Adrenal gland (tissue), 12 donors: Measurements from ENCODE around the gene WIPF3. TPM values are rescaled to one million over a fixed set of nuclear protein-coding genes. Genes with fewer than 3 reads are reported as not detected.

Experiments
- DNase-seq, 7 donors: peaks; one replicate each; pipeline ENCODE4 v3.0.0-alpha.2; 2019 to 2020
- H3K27ac ChIP-seq, 5 donors: fragments of 200-600 bp; sonication (generic) in 4 of 5; 1 replicate in 3 of 5; 2 replicates in 2 of 5; pipeline versions ENCODE4 v1.5.1 to v1.8.0; 2016 to 2020; ENCODE audit warnings: mild to moderate bottlenecking in 1 of 5
- H3K27me3 ChIP-seq: fragments of 200-600 bp; 2 replicates; pipeline ENCODE4 v1.8.0; 2021
- H3K36me3 ChIP-seq, 2 donors: fragments of 200-600 bp; replicated peaks in 1 of 2; 1 replicate in 1 of 2; 2 replicates in 1 of 2; pipeline versions ENCODE4 v1.5.1 to v1.8.0; 2018 to 2022
- H3K4me1 ChIP-seq, 2 donors: fragments of 200-600 bp; replicated peaks in 1 of 2; 1 replicate in 1 of 2; 2 replicates in 1 of 2; pipeline versions ENCODE4 v1.5.1 to v1.8.0; 2018 to 2021
- H3K4me3 ChIP-seq, 4 donors: fragments of 200-600 bp; sonication (generic) in 3 of 4; one replicate each; pipeline ENCODE4 v1.5.1; 2016 to 2018
- H3K9me3 ChIP-seq, 3 donors: fragments of 200-600 bp; sonication (generic) in 1 of 3; replicated peaks in 1 of 3; 1 replicate in 2 of 3; 2 replicates in 1 of 3; pipeline versions ENCODE4 v1.5.1 to v1.8.0; 2016 to 2021
- POLR2A ChIP-seq, 2 donors: fragments of 450-650 bp; IDR thresholded peaks; one replicate each; pipeline ENCODE4 v1.6.1; 2017; ENCODE audit warnings: antibody characterized with exemption in 2 of 2, mild to moderate bottlenecking in 2 of 2, moderate library complexity in 1 of 2
- WGBS, 4 donors: extraction: QIAGEN DNeasy Blood & Tissue Kit in 2 of 4; methylation state at CpG; one replicate each; pipeline versions ENCODE4 v1.1.5 to v1.1.7; 2013 to 2017; 5-methylcytosine and 5-hydroxymethylcytosine counted together
- intact Hi-C, 2 donors: fragments of 100-400 bp; cut with DNase I; formaldehyde crosslinking; loops; one replicate each; pipeline versions ENCODE4 v1.14.1 to v1.15.0; 2022 to 2023
- polyA plus RNA-seq, 3 donors: library from polyadenylated mRNA; stranded (reverse); fragments of 200-250 nt in 2 of 3; fragments of 350-450 nt in 1 of 3; fragmentation: Illumina TruSeq in 1 of 3; extraction: RNeasy Lipid Tissue Mini Kit (QIAGEN cat#74804) in 1 of 3; gene quantifications; one replicate each; pipeline ENCODE4 v1.2.3, GENCODE V29; 2013 to 2014
- total RNA-seq, 9 donors: library from RNA; depleted of rRNA in 4 of 9; stranded (reverse); fragments of >200 nt in 4 of 9; fragments of 120-200 nt in 1 of 9; fragmentation: NEBNext Ultra II Directional in 1 of 9; extraction: Animal tissue kit (Norgen Biotek cat#: 25700) in 1 of 9; gene quantifications; one replicate each; pipeline versions ENCODE4 v1.1.0 to v1.2.4, GENCODE V29; 2013 to 2023
- TF ChIP-seq, protein P1 (sequence below), 6 experiments: fragments of 450-650 bp in 4 of 6; fragments of 200-600 bp in 2 of 6; sonication (generic) in 1 of 6; IDR thresholded peaks; 1 replicate in 5 of 6; 2 replicates in 1 of 6; pipeline versions ENCODE4 v1.5.1 to v1.8.0; 2016 to 2021; ENCODE audit warnings: antibody characterized with exemption in 6 of 6, mild to moderate bottlenecking in 2 of 6, moderate library complexity in 1 of 6
- donor health status: healthy with polysubstance abuse.
- donor health status: Bipolar disorder and iron deficiency.
- donor health status: DM: yes; HTN: yes; CAD: no.
- donor health status: DM: no; HTN: no; CAD: no.
- donor health status: DM: no; HTN: no; CAD: no.
- donor health status: DM: yes; HTN: yes; CAD: no.

Gene WIPF3
- total and polyA plus RNA-seq, 12 donors, result 0.50 to 16.0 (median 5.2) TPM

DNA sequence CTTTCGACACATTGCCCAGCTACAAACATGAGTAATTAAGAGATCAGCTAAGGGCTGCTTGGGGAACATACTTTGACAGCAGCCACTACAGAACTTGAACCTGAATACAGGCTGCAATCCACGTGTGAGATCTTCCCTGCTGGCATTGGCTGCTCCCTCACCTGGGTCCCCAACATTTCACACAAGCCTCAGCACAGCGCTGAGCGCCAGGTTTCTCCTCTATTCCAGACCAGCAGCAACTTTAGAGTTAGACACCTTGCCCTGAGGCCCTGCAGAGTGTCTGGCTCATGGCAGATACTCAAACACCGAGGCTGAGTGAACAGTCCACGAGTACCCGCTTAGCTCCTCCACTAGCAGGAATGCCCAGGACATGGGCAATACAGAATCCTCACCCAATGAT lies 1.3 kb upstream of the WIPF3 start:
- TF ChIP-seq POLR2A (IDR thresholded peaks at IDR 0.05), result no peak
- TF ChIP-seq, protein P1, sequence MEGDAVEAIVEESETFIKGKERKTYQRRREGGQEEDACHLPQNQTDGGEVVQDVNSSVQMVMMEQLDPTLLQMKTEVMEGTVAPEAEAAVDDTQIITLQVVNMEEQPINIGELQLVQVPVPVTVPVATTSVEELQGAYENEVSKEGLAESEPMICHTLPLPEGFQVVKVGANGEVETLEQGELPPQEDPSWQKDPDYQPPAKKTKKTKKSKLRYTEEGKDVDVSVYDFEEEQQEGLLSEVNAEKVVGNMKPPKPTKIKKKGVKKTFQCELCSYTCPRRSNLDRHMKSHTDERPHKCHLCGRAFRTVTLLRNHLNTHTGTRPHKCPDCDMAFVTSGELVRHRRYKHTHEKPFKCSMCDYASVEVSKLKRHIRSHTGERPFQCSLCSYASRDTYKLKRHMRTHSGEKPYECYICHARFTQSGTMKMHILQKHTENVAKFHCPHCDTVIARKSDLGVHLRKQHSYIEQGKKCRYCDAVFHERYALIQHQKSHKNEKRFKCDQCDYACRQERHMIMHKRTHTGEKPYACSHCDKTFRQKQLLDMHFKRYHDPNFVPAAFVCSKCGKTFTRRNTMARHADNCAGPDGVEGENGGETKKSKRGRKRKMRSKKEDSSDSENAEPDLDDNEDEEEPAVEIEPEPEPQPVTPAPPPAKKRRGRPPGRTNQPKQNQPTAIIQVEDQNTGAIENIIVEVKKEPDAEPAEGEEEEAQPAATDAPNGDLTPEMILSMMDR (IDR thresholded peaks at IDR 0.05), result no peak
- intact Hi-C loops, result no loop called here
- no peaks in the 10 kb centered on the region for H3K9me3 ChIP-seq
- H3K36me3 ChIP-seq, result no peaks in the 10 kb centered on the region
- no peak overlapping the region for H3K27ac ChIP-seq
- H3K4me1 ChIP-seq, result peaks cover 5 to 15% of the 10 kb centered on the region in 2 donors
- no peak for DNase-seq
- 89 to 96% (median 90%) methylated on average over 3 to 7 of the region's 7 CpGs for WGBS, 4 donors
- H3K27me3 ChIP-seq, result no peaks in the 10 kb centered on the region
- no peak overlapping the region for H3K4me3 ChIP-seq

DNA sequence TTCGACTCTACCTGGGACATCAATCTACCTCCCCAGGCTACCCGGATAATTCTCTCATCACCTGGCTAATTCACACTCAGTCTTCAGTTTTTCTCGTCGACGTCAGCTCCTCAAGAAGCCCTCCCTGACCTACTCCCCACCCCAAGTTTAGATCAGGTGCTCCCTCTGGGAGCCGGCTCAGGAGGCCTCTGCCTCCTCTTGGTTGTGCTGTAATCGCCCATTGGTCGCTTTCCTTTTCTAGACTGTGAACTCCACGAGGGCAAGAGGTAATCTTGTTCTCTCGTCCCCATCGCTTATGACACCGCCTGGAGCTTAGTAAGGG lies 461 bp upstream of the WIPF3 start:
- WGBS, 4 donors, result 62 to 75% (median 68%) methylated on average over 12 of the region's 12 CpGs
- H3K9me3 ChIP-seq, result no peaks in the 10 kb centered on the region
- intact Hi-C loops, result no loop called here
- H3K36me3 ChIP-seq, result no peaks in the 10 kb centered on the region
- peaks cover 5 to 15% of the 10 kb centered on the region in 2 donors for H3K4me1 ChIP-seq
- no peaks in the 10 kb centered on the region for H3K27me3 ChIP-seq
- peak overlapping the region in 1 of 4 donors; percentile 79 for H3K4me3 ChIP-seq
- TF ChIP-seq, protein P1 (IDR thresholded peaks at IDR 0.05), result no peak
- DNase-seq, result peak in 1 of 7 donors; percentile 17
- peak overlapping the region in 3 of 5 donors; percentile 71 to 84 (median 82) for H3K27ac ChIP-seq

DNA sequence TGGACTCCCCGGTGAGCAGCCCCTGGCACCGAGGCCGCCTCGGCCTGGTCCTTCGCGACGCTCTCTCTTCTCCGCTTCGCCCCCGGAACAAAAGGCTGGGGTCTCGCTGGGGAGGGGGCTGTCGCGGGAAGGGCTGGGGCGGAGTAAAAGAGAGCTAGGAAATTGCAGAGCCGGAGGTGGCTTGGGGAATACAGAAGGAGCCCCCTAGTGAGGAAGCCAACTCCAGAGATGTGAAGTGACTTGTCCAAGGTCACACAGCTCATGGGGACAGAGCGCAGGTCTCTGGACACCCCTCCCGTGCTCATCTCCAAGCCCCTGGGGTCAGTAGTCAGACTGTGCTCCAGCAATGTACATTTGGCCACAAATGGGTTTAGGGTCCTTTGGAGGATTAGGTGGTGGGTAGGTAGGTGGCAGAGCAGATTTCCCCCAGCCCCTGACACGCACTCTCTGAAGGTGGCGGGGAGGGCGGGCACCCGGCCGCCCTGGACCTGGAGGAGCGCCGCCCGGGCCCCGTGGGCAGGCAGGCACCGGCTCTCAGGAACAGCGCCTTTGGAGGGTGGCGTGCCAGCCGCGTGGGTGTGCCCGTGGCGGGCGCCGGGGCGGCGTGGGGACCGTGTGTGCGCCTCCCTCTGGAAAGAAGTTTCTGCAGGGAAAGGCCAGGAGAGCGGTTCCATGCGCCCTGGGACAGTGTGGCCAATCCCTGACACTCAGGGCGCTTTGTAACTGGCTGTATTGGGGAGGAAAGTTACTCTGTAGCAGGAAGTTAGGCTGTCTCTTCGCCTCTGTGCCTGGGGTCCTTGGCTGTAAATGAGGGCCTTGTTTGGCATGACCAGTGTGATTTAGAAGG lies 910 bp downstream of the WIPF3 start:
- H3K4me1 ChIP-seq, result peaks cover 5 to 15% of the 10 kb centered on the region in 2 donors
- H3K4me3 ChIP-seq, result peak overlapping the region in 3 of 4 donors; percentile 33 to 79 (median 56)
- intact Hi-C loops, result no loop called here
- TF ChIP-seq POLR2A (IDR thresholded peaks at IDR 0.05), result peak in 1 of 2 donors; percentile 21
- TF ChIP-seq, protein P1 (IDR thresholded peaks at IDR 0.05), result peak; percentile 14 to 53 (median 34)
- no peaks in the 10 kb centered on the region for H3K9me3 ChIP-seq
- H3K36me3 ChIP-seq, result no peaks in the 10 kb centered on the region
- H3K27ac ChIP-seq, result peak overlapping the region in 3 of 5 donors; percentile 71 to 84 (median 82)
- DNase-seq, result peak; percentile 56 to 74 (median 69)
- 3 to 15% (median 5%) methylated on average over 23 to 43 of the region's 43 CpGs for WGBS, 4 donors
- H3K27me3 ChIP-seq, result no peaks in the 10 kb centered on the region

DNA sequence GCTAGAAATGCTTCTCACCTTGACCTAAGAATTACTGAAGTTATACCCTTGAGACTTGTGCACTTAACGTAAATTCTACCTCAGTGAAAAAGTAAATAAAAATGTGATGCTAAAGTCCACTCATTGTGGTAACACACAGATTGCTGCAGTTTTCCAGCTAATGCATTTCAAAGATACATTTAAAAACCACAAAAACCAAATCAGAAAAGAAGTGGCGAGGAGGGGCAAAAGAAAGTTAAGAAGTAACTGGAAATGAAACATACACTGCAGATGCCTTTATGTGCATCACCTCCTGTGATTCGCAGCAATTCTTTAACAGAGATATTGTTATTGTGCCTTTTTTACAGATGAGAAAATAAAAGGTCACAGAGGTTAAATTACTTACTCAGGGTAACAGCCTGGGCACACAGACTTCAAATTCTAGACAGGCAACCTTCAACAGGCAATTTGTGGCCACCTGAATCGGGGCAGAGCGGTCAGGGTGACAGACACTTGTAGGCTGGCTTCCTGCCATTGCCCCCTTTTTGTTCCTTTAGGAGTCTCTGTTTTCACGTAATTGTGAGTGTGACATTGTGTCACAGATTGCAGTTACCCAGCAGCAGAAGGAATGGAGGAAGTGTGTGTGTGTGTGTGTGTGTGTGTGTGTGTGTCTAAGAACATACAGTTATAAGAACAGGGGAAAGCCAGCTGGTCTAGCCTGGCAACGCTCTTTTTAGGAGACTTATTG lies 1.9 kb downstream of the WIPF3 start:
- Histone ChIP-seq H3K27ac (no peak overlapping the region), H3K4me1 (peaks cover 5 to 15% of the 10 kb centered on the region in 2 donors), H3K4me3 (peak overlapping the region in 1 of 4 donors; percentile 79), H3K27me3 (no peaks in the 10 kb centered on the region), H3K36me3 (no peaks in the 10 kb centered on the region), H3K9me3 (no peaks in the 10 kb centered on the region)
- TF ChIP-seq POLR2A (IDR thresholded peaks at IDR 0.05), result no peak
- TF ChIP-seq, protein P1 (IDR thresholded peaks at IDR 0.05), result no peak
- 76 to 79% (median 78%) methylated on average over 7 of the region's 7 CpGs for WGBS, 4 donors
- intact Hi-C loops, result no loop called here
- DNase-seq, result no peak
